Inflammatory macrophage treated with lipopolysaccharide for 1 hour (primary cell): ENCODE results near the gene LYPLAL1.

Source experiments
- DNase-seq, 2 donors: peaks; one replicate each; pipeline ENCODE4 v3.0.0-alpha.2; 2020 to 2022

The LYPLAL1 gene

DNA sequence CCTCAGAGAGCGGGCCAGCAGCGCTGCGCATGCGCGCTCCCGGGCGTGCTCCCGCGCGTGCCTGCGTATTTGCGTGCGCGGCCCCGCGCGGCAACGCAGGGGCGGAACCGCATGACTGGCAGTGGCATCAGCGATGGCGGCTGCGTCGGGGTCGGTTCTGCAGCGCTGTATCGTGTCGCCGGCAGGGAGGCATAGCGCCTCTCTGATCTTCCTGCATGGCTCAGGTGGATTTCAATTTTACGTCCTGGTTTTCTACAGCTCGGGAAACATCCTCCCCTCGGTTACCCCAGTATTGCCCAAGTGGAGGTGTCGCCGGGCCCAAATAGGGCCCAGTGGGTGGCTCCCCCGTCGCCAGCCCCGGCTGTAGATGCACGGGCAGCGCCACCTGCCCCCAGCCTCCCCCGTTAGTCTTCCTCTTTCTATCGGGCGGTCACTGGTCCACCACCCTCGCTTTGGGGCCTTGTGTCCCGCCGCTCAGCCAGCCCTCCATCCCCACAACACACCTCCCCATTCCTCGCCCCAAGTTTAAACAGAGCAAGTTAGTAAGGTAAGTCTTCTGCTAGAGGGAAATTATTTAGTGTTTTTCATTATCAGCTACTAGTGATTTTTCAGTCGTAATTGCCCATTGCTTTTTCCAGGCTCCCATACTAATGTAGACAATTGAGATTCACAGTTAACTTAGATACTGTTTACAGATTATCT is at the start of gene LYPLAL1:
Gene LYPLAL1, plus strand, starts transcription at position 121 of the 702 bp plus-strand sequence. Its CDS starts 13 bp downstream, at position 134.
- peak; percentile 83 to 89 for DNase-seq

DNA sequence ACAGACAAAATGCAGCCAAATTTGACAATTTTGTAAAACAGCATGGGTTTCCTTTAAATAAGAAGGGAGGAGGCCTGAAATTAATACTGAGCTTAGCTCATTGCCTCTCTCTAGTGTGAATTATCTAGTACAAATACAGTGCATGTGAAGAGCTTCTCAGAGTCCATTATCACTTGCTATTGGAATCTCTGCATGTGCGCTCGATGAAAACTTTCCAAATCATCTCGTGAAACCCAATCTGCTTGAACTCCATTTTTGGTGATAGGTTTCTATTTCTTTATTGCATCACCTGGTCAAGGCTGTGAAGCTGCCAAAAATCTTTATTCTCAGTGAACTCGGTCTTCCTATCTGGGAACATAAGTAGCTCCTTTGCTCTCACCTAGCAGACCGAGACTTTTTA is 49.5 kb upstream of the LYPLAL1 start:
- no peak for DNase-seq

DNA sequence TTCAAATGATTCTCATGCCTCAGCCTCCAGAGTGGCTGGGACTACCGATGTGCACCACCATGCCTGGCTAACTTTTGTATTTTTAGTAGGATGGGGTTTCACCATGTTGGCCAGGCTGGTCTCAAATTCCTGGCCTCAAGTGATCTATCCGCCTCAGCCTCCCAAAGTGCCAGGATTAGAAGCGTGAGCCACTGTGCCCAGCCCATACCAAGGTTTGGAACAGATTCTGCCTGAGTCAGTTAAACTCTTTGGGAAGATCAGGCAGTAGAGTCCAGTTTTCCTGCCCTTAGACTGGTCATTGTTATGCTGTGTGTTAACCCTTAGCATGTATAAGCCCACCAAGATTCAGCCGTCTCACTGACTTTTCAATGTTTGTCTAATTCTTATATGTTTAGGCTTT is 48.3 kb upstream of the LYPLAL1 start:
- DNase-seq = no peak

DNA sequence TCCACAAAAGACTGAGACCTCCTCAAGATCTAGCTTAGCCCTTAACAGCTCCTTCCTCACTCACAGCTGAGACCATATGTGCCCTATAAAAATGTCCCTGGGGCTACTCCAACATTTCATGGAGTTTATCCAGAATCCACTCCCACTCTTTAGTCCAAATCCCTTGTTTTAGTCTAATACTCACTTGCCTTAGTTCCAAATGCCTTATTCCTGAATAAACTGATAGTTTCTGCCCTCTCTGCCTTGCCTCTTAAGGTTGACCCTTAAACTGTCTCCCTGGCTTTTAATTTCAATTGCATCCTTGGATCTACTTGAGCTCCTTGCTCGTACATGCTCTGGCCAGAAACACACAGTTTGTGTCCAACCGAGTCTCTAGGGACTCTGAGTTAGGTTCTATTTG is 47.3 kb upstream of the LYPLAL1 start:
- DNase-seq = no peak

DNA sequence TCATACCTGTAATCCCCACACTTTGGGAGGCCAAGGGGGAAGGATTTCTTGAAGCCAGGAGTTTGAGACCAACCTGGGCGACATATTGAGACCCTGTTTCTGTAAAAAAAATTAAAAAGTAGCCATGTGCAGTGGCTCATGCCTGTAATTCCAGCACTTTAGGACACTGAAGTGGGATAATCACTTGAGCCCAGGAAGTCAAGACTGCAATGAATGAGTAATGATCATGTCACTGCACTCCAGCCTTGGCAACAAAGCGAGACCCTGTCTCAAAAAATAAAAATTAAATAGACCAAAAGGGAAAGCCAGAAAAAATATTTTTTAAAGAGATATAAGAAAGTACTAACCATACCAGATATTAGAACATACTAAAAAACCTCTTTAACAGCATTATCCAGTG is 44.7 kb upstream of the LYPLAL1 start:
- no peak for DNase-seq

DNA sequence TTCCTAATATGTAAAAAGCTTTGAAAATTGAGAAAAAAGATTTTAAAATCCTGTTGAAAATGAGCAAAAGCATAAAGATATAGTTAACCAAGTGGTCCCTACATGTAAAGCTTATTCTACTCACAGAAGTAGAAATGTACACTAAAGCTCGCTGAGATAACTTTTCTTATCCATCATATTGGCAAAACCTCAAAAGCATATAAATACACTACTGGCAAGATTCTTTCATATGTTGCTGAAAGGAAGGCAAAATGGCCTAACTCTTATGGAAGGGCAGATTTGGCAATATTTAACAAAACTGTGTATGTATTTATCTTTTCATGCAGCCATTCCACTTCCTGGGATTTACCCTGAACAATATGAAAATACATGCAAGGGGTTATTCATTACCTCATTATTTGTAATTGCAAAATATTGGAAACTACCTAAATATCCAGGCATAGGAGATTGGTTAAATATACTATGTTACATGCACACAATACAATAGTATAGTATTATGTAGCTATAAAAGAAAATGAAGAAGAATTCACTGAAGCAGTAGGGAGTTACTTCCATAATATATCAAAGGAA is 43.2 kb upstream of the LYPLAL1 start:
- peak; percentile 73 to 84 for DNase-seq

DNA sequence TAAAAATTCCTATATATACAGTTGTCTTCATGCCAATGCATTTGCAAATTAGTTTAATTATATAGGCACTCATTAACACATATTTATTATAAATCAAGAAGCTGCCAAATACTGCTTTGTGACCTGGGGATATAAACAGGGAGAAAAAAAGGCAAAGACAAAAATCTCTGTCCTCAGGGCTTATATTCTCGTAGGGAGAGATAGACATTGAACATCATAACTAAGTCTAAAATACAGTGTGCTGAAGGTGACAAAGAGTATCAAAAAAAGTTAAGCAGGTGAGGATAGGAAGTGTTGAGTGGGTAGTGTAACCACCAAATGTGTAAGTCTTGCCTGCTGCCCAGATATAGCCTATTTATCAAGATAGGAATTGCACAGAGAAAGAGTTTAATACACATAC is 40.7 kb upstream of the LYPLAL1 start:
- DNase-seq = no peak

DNA sequence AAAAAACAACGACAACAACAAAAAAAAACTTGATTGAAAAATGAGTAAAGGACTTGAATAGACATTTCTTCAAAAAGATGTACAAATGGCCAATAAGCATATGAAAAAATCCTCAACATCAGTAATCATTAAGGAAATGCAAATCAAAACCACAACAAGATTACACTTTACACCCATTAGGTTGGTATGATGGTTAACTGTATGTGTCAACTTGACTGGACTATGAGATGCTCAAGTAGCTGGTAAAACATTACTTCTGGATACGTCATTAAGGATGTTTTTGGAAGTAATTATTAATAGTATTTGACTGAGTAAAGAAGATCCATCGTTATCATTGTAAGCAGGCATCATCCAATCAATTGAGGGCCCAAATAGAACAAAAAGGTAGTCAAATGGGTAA is 34.9 kb upstream of the LYPLAL1 start:
- DNase-seq = no peak

DNA sequence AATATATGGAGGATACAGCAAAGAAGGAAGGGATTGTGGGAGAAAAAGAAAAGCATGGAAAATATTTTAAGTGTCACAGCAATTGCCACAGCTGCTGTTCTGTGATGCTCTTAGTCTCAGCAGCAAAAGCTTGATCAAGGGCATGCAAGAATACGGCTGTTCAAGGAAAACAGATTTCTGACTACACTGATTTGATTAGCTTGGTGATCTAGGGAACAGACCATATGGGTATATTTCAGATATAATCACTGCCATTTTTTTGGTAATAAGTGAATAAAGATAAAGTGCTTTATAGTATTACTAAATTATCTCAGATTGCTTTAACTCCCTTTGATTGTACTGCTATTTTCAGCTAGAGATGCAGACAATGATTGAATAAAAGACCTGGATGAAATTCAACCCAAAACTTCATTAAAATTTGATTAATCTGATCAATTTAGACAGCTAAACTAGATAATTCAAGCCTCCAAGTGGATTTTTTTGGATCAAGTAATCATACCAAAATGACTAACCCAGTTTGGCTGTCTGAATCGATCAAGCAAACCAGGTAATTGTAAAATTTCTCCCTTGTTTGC is 33.3 kb upstream of the LYPLAL1 start:
- no peak for DNase-seq

DNA sequence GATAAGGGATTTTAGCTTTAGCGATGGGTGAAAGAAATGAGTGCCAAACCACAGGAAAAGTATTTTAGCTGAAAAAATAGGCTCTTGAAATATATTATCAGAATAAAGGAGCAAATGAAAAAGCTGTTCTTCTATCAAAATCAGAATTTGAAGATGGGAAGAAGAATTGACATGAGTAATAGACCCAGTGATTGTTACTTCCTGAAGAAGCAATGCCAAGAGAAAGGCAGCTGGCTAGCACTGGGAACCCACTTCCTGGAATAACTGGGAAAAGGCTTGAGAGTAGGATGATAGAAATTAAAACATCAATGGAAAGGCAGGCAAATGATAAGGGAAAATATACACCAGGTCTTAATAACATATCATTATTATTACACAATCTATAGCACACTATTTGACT is 29.9 kb upstream of the LYPLAL1 start:
- DNase-seq = peak in 1 of 2 donors; percentile 2

DNA sequence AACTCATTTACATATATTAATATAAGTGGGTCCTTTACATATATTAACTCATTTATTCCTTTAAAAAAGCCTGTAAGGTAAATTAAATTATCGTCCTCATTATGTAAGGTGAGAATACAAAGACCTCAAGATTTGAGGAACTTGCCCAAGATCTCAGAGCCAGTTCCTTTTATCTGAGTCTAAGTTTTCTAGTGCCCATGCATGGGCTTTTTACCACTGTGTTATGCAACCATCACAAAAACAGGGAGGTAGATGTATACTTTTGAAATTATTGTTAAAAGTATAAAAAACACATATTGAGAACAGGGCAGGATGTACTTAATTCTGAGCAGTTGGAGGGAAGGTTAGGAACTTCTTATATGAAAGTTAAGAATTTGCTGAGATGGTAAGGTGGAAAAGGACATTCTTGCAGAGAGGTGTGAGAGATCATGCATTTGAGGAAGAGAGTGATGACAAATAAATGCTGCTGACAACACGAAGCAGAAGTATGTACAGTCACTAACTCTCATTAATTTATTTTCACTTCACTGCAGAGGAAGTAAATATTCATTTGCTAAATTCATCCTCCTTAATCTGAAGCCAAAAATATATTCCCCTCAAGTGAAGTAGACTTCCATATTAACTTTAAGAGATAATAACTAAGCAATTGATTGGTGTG is 28.9 kb upstream of the LYPLAL1 start:
- peak; percentile 35 to 48 for DNase-seq

DNA sequence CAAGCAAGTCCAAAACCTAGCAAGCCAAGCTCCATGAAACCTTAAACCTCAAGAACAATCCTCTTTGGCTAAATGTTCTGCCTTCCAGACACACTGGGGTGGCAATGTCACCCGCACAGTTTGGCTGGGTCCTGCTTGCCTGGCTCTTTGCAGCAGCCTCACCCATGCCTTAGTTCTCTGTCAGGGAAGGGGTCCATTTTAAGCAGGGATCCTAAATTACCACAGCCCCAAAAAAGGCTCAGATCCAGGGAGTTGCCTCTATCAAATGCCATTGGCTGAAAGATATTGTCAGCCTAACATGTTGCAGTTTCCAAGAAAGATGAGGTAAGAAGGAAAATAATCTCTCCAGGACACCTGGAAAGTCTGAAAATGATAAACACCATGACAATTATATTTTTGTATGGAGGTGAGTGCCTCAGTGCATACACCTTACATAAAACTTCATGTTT is 26.1 kb upstream of the LYPLAL1 start:
- no peak for DNase-seq

DNA sequence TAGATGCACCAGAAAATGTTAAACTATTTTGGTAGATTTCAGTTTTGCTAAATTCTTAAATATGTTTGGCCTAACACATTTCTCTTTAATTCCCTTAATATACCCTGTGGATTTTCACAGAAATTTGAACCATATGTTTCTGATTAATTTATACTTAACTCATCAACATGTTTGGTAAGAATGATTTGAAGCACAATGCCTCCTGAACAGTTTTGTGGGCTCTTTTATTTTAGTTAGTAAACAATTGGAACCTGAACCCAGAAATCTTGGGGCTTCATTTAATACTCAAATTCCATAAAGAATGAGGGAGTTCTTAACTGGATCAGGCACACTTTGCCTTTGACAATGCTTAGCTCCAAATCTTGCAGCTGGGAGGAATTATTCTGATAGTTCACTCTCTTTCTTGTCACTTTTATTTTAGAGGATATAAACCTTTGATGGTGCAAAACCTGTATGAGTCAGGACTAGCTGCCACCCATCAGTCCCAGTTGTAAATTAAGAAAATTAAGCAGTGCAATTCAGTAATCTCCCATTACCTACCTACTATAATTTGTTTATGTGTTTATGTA is 24.6 kb upstream of the LYPLAL1 start:
- no peak for DNase-seq

DNA sequence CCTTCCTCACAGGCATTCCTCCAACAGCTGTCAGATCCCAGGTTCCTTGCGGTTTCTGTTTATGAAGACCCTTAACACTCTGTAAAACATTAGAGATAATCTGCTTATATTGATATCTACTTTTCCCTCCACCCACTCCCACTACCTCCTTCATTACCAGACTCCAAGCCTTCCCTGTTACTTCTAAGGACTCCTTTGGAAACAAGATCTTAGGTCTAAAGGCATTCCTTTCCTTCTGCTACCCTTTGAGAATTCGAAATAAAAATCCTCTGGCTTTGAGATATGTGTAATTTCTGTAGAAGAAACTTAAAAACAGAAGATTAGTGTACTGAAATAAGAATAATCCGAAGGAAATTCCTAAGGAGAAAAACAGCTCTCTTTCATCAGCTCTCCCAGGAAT is 23.7 kb upstream of the LYPLAL1 start:
- DNase-seq = no peak

DNA sequence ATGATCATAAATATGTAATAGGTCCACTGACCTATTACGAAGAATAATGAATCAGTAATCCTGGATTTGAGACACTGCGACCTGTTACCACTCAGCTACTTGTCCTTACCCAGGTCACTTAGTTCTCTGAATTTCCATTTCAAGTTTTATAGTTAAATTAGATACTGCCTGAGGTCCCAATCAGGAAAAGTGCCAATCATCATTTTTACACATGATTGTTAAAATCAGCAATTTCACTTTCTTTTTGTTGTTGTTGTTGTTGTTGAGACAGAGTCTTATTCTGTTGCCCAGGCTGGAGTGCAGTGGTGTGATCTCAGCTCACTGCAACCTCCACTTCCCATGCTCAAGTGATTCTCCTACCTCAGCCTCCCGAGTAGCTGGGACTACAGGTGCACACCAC is 22.8 kb upstream of the LYPLAL1 start:
- DNase-seq = no peak

DNA sequence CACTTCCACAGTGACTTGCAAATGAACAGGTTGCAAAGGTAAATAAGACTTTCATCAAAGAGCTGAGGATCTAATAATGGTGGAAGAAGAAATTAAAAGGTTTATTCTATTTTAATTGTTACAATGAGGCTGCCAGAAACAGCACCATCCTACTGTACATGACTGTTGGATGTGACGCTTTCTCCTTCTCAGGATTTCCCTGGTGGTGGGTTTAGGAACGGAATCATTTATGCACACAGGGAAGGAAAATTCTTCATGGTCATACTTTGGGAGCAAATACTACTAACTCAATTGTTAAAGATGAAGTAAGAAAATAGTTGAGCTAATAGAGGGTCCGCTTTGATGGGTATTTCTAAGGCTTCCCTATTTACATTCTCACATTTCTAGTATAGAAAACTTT is 22.2 kb upstream of the LYPLAL1 start:
- no peak for DNase-seq

DNA sequence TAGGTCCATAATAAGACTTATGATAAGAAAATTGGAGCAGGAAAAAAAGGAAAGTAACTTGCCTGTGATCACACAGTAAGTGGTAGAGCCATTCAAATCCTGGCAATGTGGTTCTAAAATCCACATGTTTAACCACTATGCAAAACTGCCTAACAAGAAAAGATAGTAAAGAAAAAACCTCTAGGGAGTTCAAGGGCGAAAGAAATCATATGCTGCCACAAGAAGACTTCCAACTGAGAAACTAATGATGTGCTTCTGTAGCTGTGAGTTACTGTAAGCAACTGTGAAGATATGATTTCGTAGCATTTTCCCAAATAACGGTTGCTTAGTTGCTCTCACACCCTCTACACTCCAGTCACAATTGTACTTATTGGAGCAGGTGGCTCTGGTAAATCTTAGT is 20.9 kb upstream of the LYPLAL1 start:
- DNase-seq = no peak

DNA sequence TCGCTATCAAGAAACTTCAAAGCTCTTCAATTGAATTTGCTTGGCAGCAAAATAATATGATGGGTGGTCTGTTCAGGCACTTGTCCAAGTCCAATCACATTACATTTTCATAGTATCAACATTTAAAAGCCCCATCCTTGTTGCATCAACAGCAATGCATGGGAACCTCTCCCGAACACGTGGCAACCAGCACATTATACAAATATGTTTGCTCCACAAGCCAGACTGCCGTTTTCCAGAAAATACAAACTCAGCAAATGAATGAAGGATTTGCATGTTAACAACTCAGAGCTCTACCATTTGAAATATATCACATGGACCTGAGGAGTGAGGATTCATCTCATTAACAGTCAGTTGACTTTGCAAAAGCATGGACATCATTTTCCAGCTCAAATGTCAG is 20.0 kb upstream of the LYPLAL1 start:
- no peak for DNase-seq

DNA sequence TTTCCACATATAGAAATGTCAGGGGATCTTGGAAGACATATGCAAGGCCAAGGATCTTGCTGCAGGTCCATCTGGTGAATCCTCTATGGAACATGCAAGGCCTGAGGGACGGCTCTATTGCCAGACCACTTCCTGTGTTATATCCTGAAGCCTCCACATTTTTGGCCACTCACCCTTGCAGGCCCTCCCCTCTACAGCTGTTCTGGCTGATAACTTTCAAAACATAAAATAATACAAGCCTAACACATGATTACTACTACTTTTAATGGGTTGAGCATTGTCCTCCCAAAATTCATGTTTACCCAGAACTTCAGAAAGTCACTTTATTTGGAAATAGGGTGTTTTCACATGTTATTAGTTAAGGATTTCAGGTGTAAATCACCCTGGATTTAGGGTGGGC is 18.5 kb upstream of the LYPLAL1 start:
- no peak for DNase-seq

DNA sequence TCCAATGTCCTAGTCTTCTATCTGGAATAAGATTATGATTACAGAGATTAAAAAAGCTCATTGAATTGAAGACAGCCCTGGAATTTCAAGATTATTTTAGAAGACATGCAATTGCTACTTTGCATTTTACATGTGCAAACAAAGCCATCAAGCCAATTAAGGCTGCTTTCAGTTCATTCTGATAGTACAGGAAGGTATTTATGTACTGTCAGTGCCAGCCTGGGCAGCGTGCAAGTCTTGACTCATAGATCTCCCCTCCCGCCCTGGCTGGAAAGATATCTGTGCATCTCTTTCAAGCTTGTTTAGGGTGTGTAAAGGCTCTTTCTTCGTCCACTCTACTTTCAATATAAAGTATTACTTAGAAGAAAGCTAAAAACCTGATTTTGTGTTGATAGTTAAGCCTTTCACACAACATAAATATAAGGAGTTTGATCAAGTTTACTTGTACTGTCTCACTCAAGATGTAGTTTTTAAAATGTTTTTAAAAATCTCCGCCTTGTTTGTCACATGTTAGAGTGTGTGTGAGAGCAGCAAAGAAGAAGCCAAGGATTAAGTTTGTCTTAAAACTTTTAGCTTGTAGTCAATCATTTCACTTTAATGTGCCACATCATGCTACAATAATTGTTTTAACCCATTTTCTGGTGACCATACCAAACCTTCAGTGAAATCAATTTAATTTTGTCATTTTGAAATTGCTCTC is 13.6 kb upstream of the LYPLAL1 start:
- DNase-seq = no peak

DNA sequence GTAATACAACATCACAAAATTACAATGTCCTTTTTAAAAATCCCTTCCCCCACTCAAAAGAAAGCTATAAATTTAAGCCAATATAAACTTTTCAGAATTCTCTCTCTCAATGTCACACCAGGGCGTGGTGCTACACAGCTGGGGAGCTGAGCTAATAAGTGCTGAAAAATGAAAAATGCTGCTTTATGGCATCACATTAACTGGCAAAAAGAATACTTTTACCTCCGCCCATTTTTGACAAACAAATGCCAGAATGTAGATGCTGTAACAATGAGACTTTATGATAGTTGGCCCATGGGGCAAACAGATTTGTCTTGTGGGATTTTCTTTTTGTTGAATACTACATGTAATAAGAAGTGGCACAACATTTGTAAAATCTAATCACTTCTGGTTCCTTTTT is 12.7 kb upstream of the LYPLAL1 start:
- DNase-seq = no peak

DNA sequence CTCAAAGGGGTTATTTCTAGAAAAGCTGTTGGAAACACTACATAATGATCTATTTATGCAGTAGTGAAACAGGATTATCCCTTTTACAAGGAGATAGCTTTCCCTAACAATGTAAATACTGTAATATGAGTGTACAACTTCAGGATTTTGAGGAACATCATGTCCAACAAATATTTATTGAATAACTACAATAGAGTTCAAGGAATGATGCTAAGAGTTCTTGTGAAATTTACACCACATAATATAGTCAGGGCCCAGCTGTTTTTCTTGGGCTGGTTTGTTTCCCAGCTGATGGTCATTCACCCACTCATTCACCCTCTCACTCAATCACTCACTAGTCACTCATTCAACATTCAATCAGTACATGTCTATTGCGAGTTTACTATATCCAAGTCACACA is 12.3 kb upstream of the LYPLAL1 start:
- no peak for DNase-seq

DNA sequence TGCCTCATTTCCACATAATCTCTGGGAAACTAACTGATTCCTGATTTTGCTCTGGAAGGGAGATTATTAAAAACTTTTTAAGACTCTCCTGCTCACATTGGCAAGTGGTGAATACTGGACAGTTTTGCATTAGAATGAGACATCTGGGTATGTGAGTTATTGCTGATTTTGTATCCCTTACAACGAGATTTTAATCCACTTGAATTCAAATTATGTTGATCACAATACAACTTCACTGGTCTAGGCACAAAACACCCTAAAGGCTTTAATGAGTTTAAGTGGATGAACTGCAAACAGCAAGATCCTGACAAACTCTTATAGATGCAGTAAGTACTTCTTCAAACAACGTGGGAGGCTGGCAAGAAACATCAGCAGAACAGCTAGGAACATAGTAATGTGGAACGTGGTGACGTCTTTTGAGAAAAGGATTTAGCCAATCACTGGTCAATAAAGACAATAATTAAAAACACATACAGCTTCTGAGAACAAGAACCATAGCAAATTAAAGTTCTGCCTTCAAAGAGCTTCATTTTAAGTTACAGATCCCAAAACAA is 10.2 kb upstream of the LYPLAL1 start:
- DNase-seq = no peak
